H1 (cell line): Measurements from ENCODE around the gene KRTAP11-1. TPM values are rescaled to one million over a fixed set of nuclear protein-coding genes. Genes with fewer than 3 reads are reported as not detected.

Experiments
- CTCF ChIA-PET: fragments of 300-600 bp; sonication (Branson Sonifier 250); formaldehyde crosslinking; loops from one replicate; lab custom pipeline; 2021; ENCODE audit not compliant: partially characterized antibody; lab: Charles Lee
- POLR2A ChIA-PET: fragments of 300-600 bp; sonication (Branson Sonifier 250); formaldehyde crosslinking; loops from one replicate; lab custom pipeline; 2021; ENCODE audit warnings: inconsistent platforms; ENCODE audit not compliant: partially characterized antibody; lab: Charles Lee
- DNase-seq, 2 experiments: peaks; one replicate each; pipeline versions ENCODE4 v3.0.0 to v3.0.0-alpha.2; 2010 to 2022; ENCODE audit warnings: low spot score in 2 of 2, low read depth in 1 of 2, mixed read lengths in 1 of 2
- FAIRE-seq: peaks from 2 replicates; lab custom pipeline; 2011; peaks lifted over from hg19 to GRCh38; lab: Jason Lieb, UNC
- H2AFZ ChIP-seq: 2 replicates; pipeline ENCODE4 v1.8.1; 2012; ENCODE audit warnings: low read length, inconsistent platforms
- H2AK5ac ChIP-seq: 2 replicates; pipeline ENCODE4 v1.6.1; 2013; ENCODE audit warnings: low read depth, low read length
- H2BK120ac ChIP-seq: replicated peaks from 2 replicates; pipeline ENCODE3; 2013; ENCODE audit warnings: low read depth, low read length, inconsistent platforms
- H2BK12ac ChIP-seq: 2 replicates; pipeline ENCODE4 v1.6.1; 2013; ENCODE audit warnings: low read depth, low read length
- H2BK15ac ChIP-seq: 2 replicates; pipeline ENCODE4 v1.6.1; 2013; ENCODE audit warnings: low read length
- H2BK20ac ChIP-seq: 2 replicates; pipeline ENCODE4 v1.6.1; 2013; ENCODE audit warnings: low read length
- H2BK5ac ChIP-seq: 2 replicates; pipeline ENCODE4 v1.6.1; 2013; ENCODE audit warnings: low read depth, low read length
- H3K14ac ChIP-seq: 2 replicates; pipeline ENCODE4 v1.6.1; 2013; ENCODE audit warnings: inconsistent platforms; ENCODE audit not compliant: insufficient read length
- H3K18ac ChIP-seq: 2 replicates; pipeline ENCODE4 v1.6.1; 2013; ENCODE audit warnings: low read length; ENCODE audit errors: extremely low read depth
- H3K23ac ChIP-seq: 2 replicates; pipeline ENCODE4 v1.6.1; 2013; ENCODE audit warnings: inconsistent platforms; ENCODE audit not compliant: insufficient read length
- H3K23me2 ChIP-seq: 2 replicates; pipeline ENCODE4 v1.6.1; 2013; ENCODE audit warnings: low read depth, low read length
- H3K27ac ChIP-seq: 2 replicates; pipeline ENCODE4 v1.6.1; 2011; ENCODE audit warnings: low read depth, low read length, inconsistent platforms
- H3K27me3 ChIP-seq, 4 experiments: replicated peaks in 1 of 4; 1 replicate in 1 of 4; 2 replicates in 3 of 4; pipeline versions ENCODE4 v1.6.1 to v1.8.1; 2011 to 2013; ENCODE audit warnings: low read length in 3 of 4, mild to moderate bottlenecking in 3 of 4, inconsistent platforms in 2 of 4, mixed read lengths in 2 of 4, moderate library complexity in 1 of 4; ENCODE audit not compliant: control insufficient read depth in 3 of 4, insufficient read depth in 3 of 4; ENCODE audit errors: extremely low read depth in 1 of 4
- H3K36me3 ChIP-seq, 4 experiments: 2 replicates each; pipeline versions ENCODE4 v1.6.1 to v1.8.1; 2011 to 2013; ENCODE audit warnings: mild to moderate bottlenecking in 4 of 4, low read length in 3 of 4, moderate library complexity in 2 of 4, control low read depth in 1 of 4, inconsistent platforms in 1 of 4; ENCODE audit not compliant: insufficient read depth in 4 of 4, control insufficient read depth in 2 of 4
- H3K4ac ChIP-seq: replicated peaks from 2 replicates; pipeline ENCODE3; 2013; ENCODE audit warnings: low read length, low read depth, mixed read lengths, inconsistent platforms; ENCODE audit not compliant: insufficient read length
- H3K4me1 ChIP-seq, 4 experiments: replicated peaks in 1 of 4; 1 replicate in 1 of 4; 2 replicates in 3 of 4; pipeline versions ENCODE4 v1.6.1 to v1.8.1; 2011 to 2013; ENCODE audit warnings: low read length in 3 of 4, inconsistent platforms in 2 of 4, mixed read lengths in 1 of 4; ENCODE audit not compliant: insufficient read depth in 4 of 4, control insufficient read depth in 3 of 4
- H3K4me2 ChIP-seq, 2 experiments: 2 replicates each; pipeline versions ENCODE4 v1.6.1 to v1.8.1; 2011 to 2013; ENCODE audit warnings: low read depth in 2 of 2, low read length in 2 of 2, control low read depth in 1 of 2, inconsistent platforms in 1 of 2, mild to moderate bottlenecking in 1 of 2; ENCODE audit not compliant: insufficient read depth in 1 of 2
- H3K4me3 ChIP-seq, 4 experiments: fragments of 200-600, 300-600 bp in 1 of 4; sonication (generic), shearing (Covaris generic), sonication (Bioruptor Twin) in 1 of 4; 2 replicates each; pipeline versions ENCODE4 v1.5.1 to v1.8.1; 2011 to 2016; ENCODE audit warnings: low read length in 4 of 4, low read depth in 3 of 4, control low read depth in 2 of 4, inconsistent platforms in 2 of 4, mild to moderate bottlenecking in 2 of 4, mixed read lengths in 1 of 4, moderate library complexity in 1 of 4; ENCODE audit not compliant: insufficient read depth in 2 of 4; ENCODE audit errors: extremely low read depth in 1 of 4
- H3K56ac ChIP-seq: replicated peaks from 2 replicates; pipeline ENCODE3; 2013; ENCODE audit warnings: low read depth, mild to moderate bottlenecking, mixed read lengths, low read length, inconsistent platforms; ENCODE audit not compliant: insufficient read length
- H3K79me1 ChIP-seq: 2 replicates; pipeline ENCODE4 v1.6.1; 2013; ENCODE audit warnings: low read depth, low read length, control low read depth
- H3K79me2 ChIP-seq, 2 experiments: 2 replicates each; pipeline versions ENCODE4 v1.6.1 to v1.8.1; 2012 to 2013; ENCODE audit warnings: low read length in 2 of 2, mild to moderate bottlenecking in 2 of 2, inconsistent platforms in 1 of 2; ENCODE audit not compliant: insufficient read depth in 2 of 2, control insufficient read depth in 1 of 2
- H3K9ac ChIP-seq, 4 experiments: replicated peaks in 1 of 4; 1 replicate in 1 of 4; 2 replicates in 3 of 4; pipeline versions ENCODE4 v1.6.1 to v1.8.1; 2011 to 2013; ENCODE audit warnings: low read depth in 3 of 4, low read length in 3 of 4, control low read depth in 2 of 4, mild to moderate bottlenecking in 2 of 4, moderate library complexity in 2 of 4, inconsistent platforms in 1 of 4; ENCODE audit errors: extremely low read depth in 1 of 4
- H3K9me3 ChIP-seq, 2 experiments: 2 replicates each; pipeline versions ENCODE4 v1.6.1 to v1.8.1; 2012 to 2013; ENCODE audit warnings: mild to moderate bottlenecking in 2 of 2, moderate library complexity in 2 of 2, control low read depth in 1 of 2, inconsistent platforms in 1 of 2, low read depth in 1 of 2, low read length in 1 of 2, mixed read lengths in 1 of 2; ENCODE audit not compliant: insufficient read depth in 2 of 2
- H4K20me1 ChIP-seq, 2 experiments: replicated peaks in 1 of 2; 2 replicates each; pipeline versions ENCODE3 to v1.8.1; 2011 to 2013; ENCODE audit warnings: inconsistent platforms in 2 of 2, low read length in 2 of 2, mild to moderate bottlenecking in 1 of 2; ENCODE audit not compliant: insufficient read depth in 2 of 2, control insufficient read depth in 1 of 2
- H4K5ac ChIP-seq: 2 replicates; pipeline ENCODE4 v1.6.1; 2013; ENCODE audit warnings: low read length, low read depth, mixed read lengths, inconsistent platforms; ENCODE audit not compliant: insufficient read length
- H4K8ac ChIP-seq: 2 replicates; pipeline ENCODE4 v1.8.0; 2013; ENCODE audit warnings: mild to moderate bottlenecking, moderate library complexity, low read length, inconsistent platforms; ENCODE audit not compliant: insufficient read depth; ENCODE audit errors: extremely low read depth
- H4K91ac ChIP-seq: replicated peaks from 2 replicates; pipeline ENCODE3; 2013; ENCODE audit warnings: low read length, mixed read lengths, inconsistent platforms; ENCODE audit not compliant: insufficient read length
- ATF3 ChIP-seq: IDR thresholded peaks from 2 replicates; pipeline ENCODE4 v1.6.1; 2011; ENCODE audit warnings: low read depth, mild to moderate bottlenecking, low read length; ENCODE audit not compliant: insufficient read depth
- CBX5 ChIP-seq: fragments of 300-800, 300-1000 bp; sonication (generic); IDR thresholded peaks from 2 replicates; pipeline ENCODE4 v1.7.1; 2016; ENCODE audit warnings: antibody characterized with exemption, low read length, low read depth
- CHD2 ChIP-seq: IDR thresholded peaks from 2 replicates; pipeline ENCODE4 v1.6.1; 2012; ENCODE audit warnings: low read length, improper control_type of control experiment
- CTBP2 ChIP-seq: IDR thresholded peaks from 2 replicates; pipeline ENCODE4 v1.7.0; 2011; ENCODE audit warnings: borderline replicate concordance, mild to moderate bottlenecking, moderate library complexity, mixed read lengths, low read length; ENCODE audit not compliant: insufficient read depth, insufficient read length
- HDAC2 ChIP-seq, 2 experiments: fragments of 300-600 bp in 1 of 2; sonication (generic) in 1 of 2; IDR thresholded peaks; 2 replicates each; pipeline ENCODE4 v1.6.1; 2011 to 2012; ENCODE audit warnings: low read depth in 2 of 2, low read length in 2 of 2, mild to moderate bottlenecking in 2 of 2, moderate library complexity in 2 of 2, borderline replicate concordance in 1 of 2, inconsistent platforms in 1 of 2
- JUND ChIP-seq: IDR thresholded peaks from 2 replicates; pipeline ENCODE4 v1.6.1; 2011; ENCODE audit warnings: mild to moderate bottlenecking, improper control_type of control experiment, low read length
- KDM1A ChIP-seq: fragments of 200-600, 300-600 bp; sonication (generic); IDR thresholded peaks from 2 replicates; pipeline ENCODE4 v1.7.1; 2016; ENCODE audit warnings: mild to moderate bottlenecking, low read length, borderline replicate concordance
- MAX ChIP-seq: IDR thresholded peaks from 2 replicates; pipeline ENCODE4 v1.6.1; 2012; ENCODE audit warnings: inconsistent platforms
- SIRT6 ChIP-seq: IDR thresholded peaks from one replicate; pipeline ENCODE4 v1.7.1; 2012; ENCODE audit warnings: low read length, inconsistent platforms
- TCF12 ChIP-seq: IDR thresholded peaks from 2 replicates; pipeline ENCODE4 v1.6.1; 2011; ENCODE audit warnings: low read depth, mild to moderate bottlenecking, low read length
- USF2 ChIP-seq: IDR thresholded peaks from 2 replicates; pipeline ENCODE4 v1.6.1; 2011; ENCODE audit warnings: low read length, improper control_type of control experiment
- WGBS, 2 experiments: shearing (Covaris generic) in 1 of 2; methylation state at CpG; one replicate each; pipeline versions ENCODE4 v1.1.6 to v1.1.7; 2013 to 2015; ENCODE audit warnings: low lambda C conversion rate in 2 of 2, mixed read lengths in 2 of 2, inconsistent platforms in 1 of 2, low coverage in 1 of 2, missing lambda C conversion rate in 1 of 2; ENCODE audit not compliant: insufficient replicate concordance in 2 of 2, insufficient coverage in 1 of 2, insufficient read length in 1 of 2; ENCODE audit errors: extremely low coverage in 1 of 2, missing lambda C conversion rate in 1 of 2; 5-methylcytosine and 5-hydroxymethylcytosine counted together
- polyA plus RNA-seq, 7 experiments: library from polyadenylated mRNA; depleted of rRNA in 3 of 7; stranded (reverse) in 5 of 7; unstranded in 2 of 7; fragments of >200 nt in 5 of 7; fragments of 200-250 nt in 2 of 7; gene quantifications; 1 replicate in 5 of 7; 2 replicates in 1 of 7; 4 replicates in 1 of 7; pipeline versions ENCODE4 v1.2.1 to v1.2.3, GENCODE V29; 2011 to 2013; ENCODE audit warnings: missing spikeins in 2 of 7, mixed read lengths in 2 of 7
- total RNA-seq: library from RNA; stranded (reverse); fragmentation: NEBNext Ultra II Directional; extraction: Animal tissue kit (Norgen Biotek cat#: 25700); gene quantifications from 2 replicates; pipeline ENCODE4 v1.2.1, GENCODE V29; 2021

KRTAP11-1 gene
- total and polyA plus RNA-seq, 2 of the 8 experiments (the other 6 are each of a cell fraction or from before 2014, with no cell fraction given) = not detected

- WGBS, 2 experiments = 95% methylated on average over 4 of the region's 4 CpGs; no CpG with 5 or more reads in 1 of the 2 experiments
- no peak overlapping the region for H3K18ac ChIP-seq
- no peak overlapping the region for H4K8ac ChIP-seq
- no peaks in the 10 kb centered on the region for H3K9me3 ChIP-seq
- H2AK5ac ChIP-seq = no peak overlapping the region
- H3K27me3 ChIP-seq = no peaks in the 10 kb centered on the region; a peak in 1 of 7 replicates
- no peak overlapping the region for H2BK5ac ChIP-seq
- H4K91ac ChIP-seq = no peak overlapping the region
- H4K20me1 ChIP-seq = no peaks in the 10 kb centered on the region
- no peak overlapping the region for H3K4me3 ChIP-seq
- H3K14ac ChIP-seq = no peak overlapping the region
- no peak overlapping the region for H3K56ac ChIP-seq
- ChIA-PET CTCF (no interaction called here), POLR2A (no interaction called here)
- H3K36me3 ChIP-seq = no peaks in the 10 kb centered on the region
- H2AFZ ChIP-seq = no peak overlapping the region
- H3K4me2 ChIP-seq = no peak overlapping the region
- DNase-seq (no peak), FAIRE-seq (no peak)
- no peaks in the 10 kb centered on the region for H3K79me2 ChIP-seq
- H2BK15ac ChIP-seq = no peak overlapping the region
- H3K9ac ChIP-seq = no peak overlapping the region
- no peak overlapping the region for H3K27ac ChIP-seq
- no peak overlapping the region for H3K23ac ChIP-seq
- no peak overlapping the region for H2BK20ac ChIP-seq
- H3K79me1 ChIP-seq = no peaks in the 10 kb centered on the region
- no peak overlapping the region for H4K5ac ChIP-seq
- no peaks in the 10 kb centered on the region for H3K23me2 ChIP-seq
- H2BK12ac ChIP-seq = no peak overlapping the region
- H2BK120ac ChIP-seq = no peak overlapping the region
- no peaks in the 10 kb centered on the region for H3K4me1 ChIP-seq
- no peak overlapping the region for H3K4ac ChIP-seq
- TF ChIP-seq SIRT6 = no peak
- no peak for TF ChIP-seq MAX
- no peak for TF ChIP-seq TCF12
- no peak for TF ChIP-seq CTBP2
- TF ChIP-seq JUND = no peak
- TF ChIP-seq ATF3 = no peak
- TF ChIP-seq HDAC2 (IDR thresholded peaks at IDR 0.05; ENCODE audit: borderline replicate concordance in 1 of 2, low read depth in 2 of 2, low read length in 2 of 2) = no peak
- TF ChIP-seq USF2 = no peak
- no peak for TF ChIP-seq CHD2
- TF ChIP-seq CBX5 = no peak
- no peak for TF ChIP-seq KDM1A
Measured at GRCh38 chr21:30924146-30924700, 42.8 kb upstream of the KRTAP11-1 start.
